ENCODE results near the gene OR9Q1. TPM values are rescaled to one million over a fixed set of nuclear protein-coding genes. Genes with fewer than 3 reads are reported as not detected.

The OR9Q1 gene
- total RNA-seq, 2 donors from 2014 or later, result not detected

GRCh38 chr11:58000699-58001098 is 23.0 kb upstream of the OR9Q1 start:
- Histone ChIP-seq H3K9ac (ENCODE audit: low read depth in 2 of 2, low read length in 2 of 2) (no peak overlapping the region), H3K4me3 (no peak overlapping the region), H3K27me3 (no peaks in the 10 kb centered on the region), H3K9me3 (no peaks in the 10 kb centered on the region), H3K27ac (no peak overlapping the region), H3K4me1 (no peaks in the 10 kb centered on the region), H3K36me3 (no peaks in the 10 kb centered on the region)
- DNase-seq, result no peak
- intact Hi-C loops (cut with DNase I), result no loop called here
- no peak for TF ChIP-seq CTCF (IDR thresholded peaks at IDR 0.05)

GRCh38 chr11:58003036-58003435 is 20.6 kb upstream of the OR9Q1 start:
- intact Hi-C loops (cut with DNase I), result no loop called here
- Histone ChIP-seq H3K9me3 (no peaks in the 10 kb centered on the region), H3K36me3 (no peaks in the 10 kb centered on the region), H3K4me3 (no peak overlapping the region), H3K9ac (ENCODE audit: low read depth in 2 of 2, low read length in 2 of 2) (no peak overlapping the region), H3K27ac (no peak overlapping the region), H3K4me1 (no peaks in the 10 kb centered on the region), H3K27me3 (no peaks in the 10 kb centered on the region)
- no peak for TF ChIP-seq CTCF (IDR thresholded peaks at IDR 0.05)
- DNase-seq, result no peak

GRCh38 chr11:58003591-58003990 is 20.1 kb upstream of the OR9Q1 start:
- no peak for DNase-seq
- no peak overlapping the region for H3K4me3 ChIP-seq
- H3K4me1 ChIP-seq, result no peaks in the 10 kb centered on the region
- no peak for TF ChIP-seq CTCF (IDR thresholded peaks at IDR 0.05)
- no peaks in the 10 kb centered on the region for H3K9me3 ChIP-seq
- no peaks in the 10 kb centered on the region for H3K36me3 ChIP-seq
- H3K9ac ChIP-seq (ENCODE audit: low read depth in 2 of 2, low read length in 2 of 2), result no peak overlapping the region
- H3K27ac ChIP-seq, result no peak overlapping the region
- no peaks in the 10 kb centered on the region for H3K27me3 ChIP-seq
- intact Hi-C loops (cut with DNase I), result no loop called here

GRCh38 chr11:58004664-58005063 is 19.0 kb upstream of the OR9Q1 start:
- no peak for TF ChIP-seq CTCF (IDR thresholded peaks at IDR 0.05)
- H3K9ac ChIP-seq (ENCODE audit: low read depth in 2 of 2, low read length in 2 of 2), result no peak overlapping the region
- no peaks in the 10 kb centered on the region for H3K36me3 ChIP-seq
- no peak for DNase-seq
- no peak overlapping the region for H3K27ac ChIP-seq
- H3K27me3 ChIP-seq, result no peaks in the 10 kb centered on the region
- H3K4me1 ChIP-seq, result no peaks in the 10 kb centered on the region
- no peaks in the 10 kb centered on the region for H3K9me3 ChIP-seq
- no peak overlapping the region for H3K4me3 ChIP-seq
- intact Hi-C loops (cut with DNase I), result no loop called here

GRCh38 chr11:58006940-58007339 is 16.7 kb upstream of the OR9Q1 start:
- TF ChIP-seq CTCF (IDR thresholded peaks at IDR 0.05), result no peak
- no peaks in the 10 kb centered on the region for H3K9me3 ChIP-seq
- no peaks in the 10 kb centered on the region for H3K36me3 ChIP-seq
- no peak for DNase-seq
- no peak overlapping the region for H3K27ac ChIP-seq
- no peak overlapping the region for H3K4me3 ChIP-seq
- intact Hi-C loops (cut with DNase I), result no loop called here
- no peaks in the 10 kb centered on the region for H3K27me3 ChIP-seq
- no peak overlapping the region for H3K9ac ChIP-seq (ENCODE audit: low read depth in 2 of 2, low read length in 2 of 2)
- H3K4me1 ChIP-seq, result no peaks in the 10 kb centered on the region

GRCh38 chr11:58011771-58012170 is 11.9 kb upstream of the OR9Q1 start:
- Histone ChIP-seq H3K4me3 (no peak overlapping the region), H3K36me3 (no peaks in the 10 kb centered on the region), H3K27me3 (no peaks in the 10 kb centered on the region), H3K4me1 (no peaks in the 10 kb centered on the region), H3K9ac (ENCODE audit: low read depth in 2 of 2, low read length in 2 of 2) (no peak overlapping the region), H3K9me3 (no peaks in the 10 kb centered on the region), H3K27ac (no peak overlapping the region)
- DNase-seq, result no peak
- TF ChIP-seq CTCF (IDR thresholded peaks at IDR 0.05), result no peak
- intact Hi-C loops (cut with DNase I), result no loop called here

Data from colonic mucosa (tissue), 4 donors.